Measurements from ENCODE around the gene FGD6.
"Not testable (repeated sequence)": the region's sequence is repeated elsewhere in the genome, so short reads cannot be mapped to it uniquely, and the experiment has no call there.

The FGD6 gene

DNA sequence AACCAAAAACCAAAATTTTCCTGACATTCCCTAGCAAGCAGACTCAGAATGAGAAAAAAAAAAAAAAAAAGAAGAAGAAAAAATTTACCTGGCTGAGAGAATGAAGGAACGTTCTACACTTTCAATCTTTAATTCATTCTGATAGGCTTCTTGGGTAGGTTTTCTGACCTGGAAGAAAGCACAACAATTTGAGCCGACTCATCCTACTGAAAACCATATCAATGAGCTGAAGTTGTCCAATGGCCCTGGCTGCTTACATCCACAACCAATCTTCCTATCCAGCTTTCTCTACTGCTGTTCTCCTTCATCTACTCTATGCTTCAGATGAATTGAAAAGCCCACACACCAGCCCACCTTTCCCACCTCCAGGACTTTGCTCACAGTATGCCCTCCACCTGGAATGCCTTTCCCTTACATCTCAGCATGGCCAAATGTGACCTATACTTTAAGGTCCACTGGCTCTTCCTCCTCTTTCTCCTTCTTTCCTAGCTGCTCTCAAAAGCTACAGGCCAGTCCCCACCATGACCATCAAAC, 112.3 kb downstream of the FGD6 start:
- peak overlapping the region in 1 of 21 experiments; percentile 46 for H3K27ac ChIP-seq
- no peak overlapping the region for H3K4me3 ChIP-seq

DNA sequence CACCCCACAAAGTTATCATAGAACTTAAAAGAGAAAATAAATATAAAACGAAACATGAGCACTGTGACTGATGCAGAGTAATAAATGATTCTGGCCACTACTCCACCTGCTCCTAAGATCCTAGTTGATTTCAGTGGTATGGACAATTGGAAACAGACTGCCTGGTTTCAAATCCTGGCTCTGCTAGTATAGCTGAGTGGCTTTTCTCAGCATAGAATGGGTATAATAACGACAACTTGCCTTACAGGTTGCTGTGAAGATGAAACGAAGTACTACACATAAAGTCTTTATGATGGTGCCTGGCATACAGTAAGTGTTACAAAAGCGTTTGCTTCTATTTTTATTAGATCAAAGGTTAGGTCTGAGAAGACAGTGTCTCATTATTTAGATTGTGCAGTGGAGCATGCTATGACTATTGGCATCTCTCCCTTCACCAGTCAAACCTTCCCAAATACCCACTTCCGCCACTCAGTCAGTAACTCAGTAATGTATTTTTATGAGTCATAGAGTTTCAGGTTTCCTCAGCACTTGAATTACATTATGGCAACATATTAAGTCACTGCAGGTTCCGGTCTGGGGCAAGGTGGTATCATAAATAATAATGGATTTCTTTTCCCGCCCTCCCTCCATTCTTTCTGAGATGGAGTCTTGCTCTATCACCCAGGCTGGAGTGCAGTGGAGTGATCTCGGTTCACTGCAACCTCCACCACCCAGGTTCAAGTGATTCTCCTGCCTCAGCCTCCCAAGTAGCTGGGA, 114.2 kb downstream of the FGD6 start:
- peak overlapping the region in 3 of 21 experiments; percentile 16 to 70 (median 57) for H3K27ac ChIP-seq

DNA sequence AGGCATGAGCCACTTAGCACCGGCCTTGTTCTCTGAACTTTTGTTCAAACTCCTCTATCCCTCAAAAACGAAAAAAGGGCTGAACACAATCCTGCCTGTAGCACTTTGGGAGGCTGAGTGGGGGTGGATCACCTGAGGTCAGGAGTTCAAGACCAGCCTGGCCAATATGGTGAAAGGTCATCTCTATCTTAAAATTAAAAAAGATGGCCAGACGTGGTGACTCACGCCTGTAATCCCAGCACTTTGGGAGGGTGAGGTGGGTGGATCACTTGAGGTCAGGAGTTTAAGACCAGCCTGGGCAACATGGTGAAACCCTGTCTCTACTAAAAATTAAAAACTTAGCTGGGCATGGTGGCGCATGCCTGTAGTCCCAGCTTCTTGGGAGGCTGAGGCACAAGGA, 115.3 kb downstream of the FGD6 start:
- H3K27ac ChIP-seq = peak overlapping the region in 1 of 21 experiments; percentile 70
- not testable (repeated sequence) for H3K4me3 ChIP-seq

More for the DNA sequence above, 114.2 kb downstream of the FGD6 start:
- no peak overlapping the region for H3K4me3 ChIP-seq

DNA sequence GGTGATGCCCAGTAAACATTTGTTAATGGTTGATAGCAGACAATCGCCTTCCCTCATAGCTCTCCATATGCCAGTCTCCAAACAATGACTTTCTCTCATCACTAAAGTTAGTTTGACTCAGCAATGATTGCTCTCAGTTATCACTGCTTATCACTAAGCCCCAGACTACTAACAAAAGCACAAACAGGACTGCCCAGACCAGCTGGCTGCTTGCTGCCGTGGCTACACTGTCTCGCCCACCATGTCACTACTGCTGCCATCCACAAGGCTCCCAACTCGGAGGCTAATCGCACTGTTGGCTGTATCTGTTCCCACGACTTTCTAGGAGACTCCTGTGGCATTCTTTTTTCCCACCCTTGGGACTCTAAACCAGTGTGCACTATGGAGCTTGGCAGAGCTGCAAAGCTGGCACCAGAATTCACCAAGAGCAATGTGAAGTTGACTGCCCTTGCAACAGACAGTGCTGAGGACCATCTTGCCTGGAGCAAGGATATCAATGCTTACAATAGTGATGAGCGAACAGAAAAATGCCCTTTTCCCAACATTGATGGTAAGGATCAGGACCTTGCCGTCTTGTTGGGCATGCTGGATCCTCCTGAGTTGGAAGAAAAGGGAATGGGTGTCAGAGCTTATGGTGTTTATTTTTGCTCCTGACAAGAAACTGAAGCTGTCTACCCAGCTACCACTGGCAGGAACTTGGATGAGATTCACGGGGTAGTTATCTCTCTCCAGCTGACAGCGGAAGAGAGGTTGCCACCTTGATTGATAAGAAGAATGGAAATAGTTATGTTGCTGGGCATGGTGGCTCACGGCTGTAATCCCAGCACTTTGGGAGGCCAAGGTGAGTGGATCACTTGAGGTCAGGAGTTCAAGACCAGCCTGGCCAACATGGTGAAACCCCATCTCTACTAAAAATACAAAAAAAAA, 116.7 kb downstream of the FGD6 start:
- Histone ChIP-seq H3K4me3 (no peak overlapping the region), H3K27ac (no peak overlapping the region)

DNA sequence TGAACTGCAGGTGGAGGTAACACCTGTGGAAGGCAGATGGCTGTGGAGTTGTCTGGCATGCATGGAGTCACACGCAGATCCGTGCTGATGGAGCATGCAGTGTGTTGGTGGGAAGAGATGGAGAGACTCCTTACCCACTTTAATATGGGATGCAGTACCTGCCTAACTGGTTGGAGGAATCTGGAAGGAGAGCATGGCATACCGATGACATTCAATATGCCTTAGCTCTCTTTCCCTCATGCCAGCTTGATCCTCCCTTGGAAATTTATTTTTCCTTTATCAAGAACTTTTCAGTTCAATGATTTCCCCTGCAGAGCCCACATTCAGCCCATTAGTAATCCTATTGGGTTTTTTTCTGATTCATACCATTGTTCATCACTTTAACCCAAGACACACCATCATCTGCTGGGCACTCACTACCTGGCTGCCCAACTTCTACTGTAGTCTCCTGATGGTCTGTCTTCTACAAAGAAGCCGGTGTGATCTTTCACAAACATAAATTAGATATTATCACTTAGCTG, 117.9 kb downstream of the FGD6 start:
- Histone ChIP-seq H3K4me3 (no peak overlapping the region), H3K27ac (no peak overlapping the region)

DNA sequence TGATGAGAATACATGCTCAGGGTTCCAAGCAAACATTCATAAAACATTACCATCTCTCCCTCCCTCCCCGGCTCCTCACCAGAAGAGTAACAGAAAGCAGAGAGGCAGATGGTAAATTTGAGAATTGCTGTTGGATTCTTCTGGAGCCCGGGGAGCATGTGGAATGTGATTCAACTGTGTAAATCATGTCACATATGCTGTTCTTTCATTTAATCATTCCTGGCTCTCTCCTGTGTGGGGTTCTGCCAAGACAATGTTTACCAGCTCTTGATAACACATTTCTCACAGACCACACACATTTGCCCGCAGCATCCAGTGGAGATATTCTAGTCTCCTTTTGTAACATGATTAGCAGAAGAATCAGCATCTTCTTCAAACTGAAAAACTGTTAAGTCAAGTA, 120.4 kb downstream of the FGD6 start:
- Histone ChIP-seq H3K27ac (peak overlapping the region in 1 of 21 experiments; percentile 17), H3K4me3 (no peak overlapping the region)

DNA sequence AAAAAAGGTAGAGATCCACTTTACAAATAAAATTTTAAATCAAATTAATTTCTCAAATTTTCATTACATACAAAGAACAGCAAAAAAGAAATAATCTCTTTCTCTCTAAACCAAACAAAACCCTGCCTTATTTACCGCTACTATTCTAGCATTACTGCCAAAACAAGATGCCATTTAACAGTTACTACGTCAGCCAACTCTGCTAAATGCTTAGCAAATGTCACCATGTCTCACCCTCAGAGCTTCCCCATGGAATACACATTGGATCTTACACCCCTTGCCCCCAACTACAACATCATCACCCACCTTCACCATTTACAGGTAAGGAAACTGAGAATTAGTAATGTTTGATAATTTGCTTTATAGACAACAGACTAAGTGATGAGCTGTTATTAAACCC, 120.9 kb downstream of the FGD6 start:
- Histone ChIP-seq H3K27ac (no peak overlapping the region), H3K4me3 (no peak overlapping the region)

DNA sequence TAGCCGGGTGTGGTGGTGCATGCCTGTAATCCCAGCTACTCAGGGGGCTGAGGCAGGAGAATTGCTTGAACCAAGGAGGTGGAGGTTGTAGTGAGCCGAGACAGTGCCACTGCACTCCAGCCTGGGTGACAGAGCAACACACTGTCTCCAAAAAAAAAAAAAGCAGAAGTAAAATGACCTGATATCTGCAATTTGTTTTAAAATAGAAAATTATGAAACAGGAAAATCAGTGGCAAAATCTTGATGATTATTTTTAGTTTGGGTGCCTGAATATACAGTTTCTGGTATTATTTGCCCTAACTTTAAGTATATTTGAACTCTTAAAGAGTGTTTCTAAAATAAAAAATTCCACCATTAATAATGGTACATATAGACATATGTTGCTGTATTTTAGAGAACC, 121.4 kb downstream of the FGD6 start:
- not testable (repeated sequence) for H3K27ac ChIP-seq, H3K4me3 ChIP-seq

DNA sequence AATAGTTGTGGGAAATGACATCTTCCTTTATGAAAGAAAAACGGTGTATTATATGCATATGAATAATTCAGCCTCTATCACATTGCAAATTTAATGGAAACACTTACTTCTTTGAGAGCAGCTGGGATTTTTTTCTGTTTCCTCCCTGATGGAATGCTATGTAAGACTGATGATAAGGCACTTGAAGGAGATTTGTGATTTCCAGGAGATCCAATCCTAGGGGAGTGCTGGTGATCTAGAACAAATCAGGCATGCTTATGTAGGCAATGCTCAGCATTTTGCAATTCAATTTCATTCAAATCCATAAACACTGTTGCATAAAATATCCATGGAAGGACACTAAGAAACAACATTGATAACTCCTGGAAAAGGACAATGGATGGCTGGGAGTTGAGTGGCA, 127.8 kb downstream of the FGD6 start:
- H3K27ac ChIP-seq = no peak overlapping the region

DNA sequence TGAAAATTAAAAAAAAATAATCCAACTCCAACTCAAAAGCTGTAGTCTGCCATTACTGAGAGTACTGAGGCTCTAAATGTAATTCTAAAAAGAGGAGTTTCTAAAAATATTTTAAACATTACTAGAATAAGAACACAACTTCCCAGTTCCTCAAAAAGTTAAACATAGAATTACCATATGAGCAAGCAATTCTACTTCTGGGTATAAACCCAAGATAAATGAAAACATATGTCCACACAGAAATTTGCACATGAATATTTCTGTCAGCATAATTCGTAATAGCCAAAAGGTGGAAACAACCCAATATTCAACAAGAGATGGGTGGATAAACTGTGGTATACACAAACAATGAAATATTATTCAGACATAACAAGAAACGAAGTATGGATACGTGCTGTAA, 128.9 kb downstream of the FGD6 start:
- Histone ChIP-seq H3K27ac (peak overlapping the region in 2 of 21 experiments; percentile 9 to 17), H3K4me3 (no peak overlapping the region)

More for the DNA sequence above, 127.8 kb downstream of the FGD6 start:
- H3K4me3 ChIP-seq = no peak overlapping the region

DNA sequence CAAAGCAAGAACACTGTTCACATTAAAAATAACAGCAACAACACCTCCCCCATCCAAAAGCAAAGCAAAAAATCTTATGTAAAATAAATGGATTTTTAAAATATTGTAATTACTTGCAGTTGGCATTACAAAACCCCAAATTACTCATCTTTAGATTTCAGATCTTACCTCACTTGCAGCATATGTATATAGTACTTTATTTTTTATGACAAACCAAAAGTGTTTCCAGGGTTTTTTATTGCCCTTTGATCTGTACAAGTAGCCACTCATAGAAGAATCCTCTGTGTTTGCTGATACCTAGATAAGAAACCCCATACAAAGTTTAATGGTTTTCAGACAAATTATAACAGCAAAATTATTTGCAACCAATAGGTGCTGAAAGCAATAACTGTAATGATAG, 131.7 kb downstream of the FGD6 start:
- Histone ChIP-seq H3K4me3 (no peak overlapping the region), H3K27ac (no peak overlapping the region)

DNA sequence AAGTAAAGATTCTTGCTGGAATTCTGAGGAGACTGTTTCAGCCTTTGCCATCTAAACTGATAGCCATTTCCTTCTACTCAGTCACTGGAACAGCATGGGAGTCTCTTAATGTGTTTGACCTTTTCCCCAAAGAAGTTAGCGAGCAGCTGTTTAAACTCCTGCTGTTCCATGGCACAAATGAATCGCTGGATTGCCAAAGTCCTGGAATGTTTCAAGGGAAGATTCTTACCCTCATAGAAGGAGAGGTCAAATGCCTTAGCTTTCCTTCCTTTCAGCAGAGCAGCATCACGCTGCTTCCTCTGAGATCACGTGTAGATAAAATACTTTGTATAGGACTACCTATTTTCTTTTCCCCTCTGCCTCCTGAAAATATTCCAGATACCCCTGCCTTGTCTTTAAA, 133.3 kb downstream of the FGD6 start:
- Histone ChIP-seq H3K4me3 (no peak overlapping the region), H3K27ac (peak overlapping the region in 1 of 21 experiments; percentile 54)

DNA sequence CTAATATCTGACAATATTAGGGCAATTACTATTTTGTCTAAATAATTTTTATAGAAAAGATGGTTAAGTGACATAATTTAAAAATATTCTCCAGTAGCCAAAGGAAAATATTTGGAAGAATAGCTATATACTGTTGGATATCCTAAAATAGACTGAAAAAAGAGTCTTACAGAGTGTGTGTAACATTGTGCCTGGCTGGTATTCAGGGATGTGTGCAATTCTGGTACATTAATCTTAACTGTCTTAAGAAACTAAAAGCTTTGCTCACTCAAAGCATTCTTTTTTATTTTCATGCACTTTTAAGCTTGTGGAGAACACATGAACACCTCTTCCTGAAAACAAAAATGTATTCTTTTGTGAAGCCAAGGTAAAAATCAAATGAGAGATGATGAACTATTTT, 133.8 kb downstream of the FGD6 start:
- H3K4me3 ChIP-seq = no peak overlapping the region
- H3K27ac ChIP-seq = no peak overlapping the region

DNA sequence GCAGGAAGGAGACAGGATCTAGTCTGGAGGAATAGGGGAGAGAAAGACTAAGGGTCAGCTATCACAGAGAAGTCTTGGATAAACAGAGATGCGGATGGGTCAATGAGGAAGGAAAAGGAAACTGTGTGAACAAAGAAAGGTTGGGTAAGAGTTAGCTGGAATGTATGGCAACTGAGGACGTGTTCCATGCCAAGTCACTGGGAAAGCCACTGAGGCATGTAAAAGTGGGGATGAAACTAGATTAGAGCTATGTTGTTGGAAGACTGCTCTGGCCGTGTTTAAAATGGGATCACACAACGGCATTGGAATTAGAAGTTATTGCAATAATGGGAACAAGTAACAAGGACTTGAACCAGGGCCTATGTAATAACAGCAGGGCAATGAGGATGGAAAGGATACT, 139.9 kb downstream of the FGD6 start:
- no peak overlapping the region for H3K4me3 ChIP-seq
- H3K27ac ChIP-seq = no peak overlapping the region

DNA sequence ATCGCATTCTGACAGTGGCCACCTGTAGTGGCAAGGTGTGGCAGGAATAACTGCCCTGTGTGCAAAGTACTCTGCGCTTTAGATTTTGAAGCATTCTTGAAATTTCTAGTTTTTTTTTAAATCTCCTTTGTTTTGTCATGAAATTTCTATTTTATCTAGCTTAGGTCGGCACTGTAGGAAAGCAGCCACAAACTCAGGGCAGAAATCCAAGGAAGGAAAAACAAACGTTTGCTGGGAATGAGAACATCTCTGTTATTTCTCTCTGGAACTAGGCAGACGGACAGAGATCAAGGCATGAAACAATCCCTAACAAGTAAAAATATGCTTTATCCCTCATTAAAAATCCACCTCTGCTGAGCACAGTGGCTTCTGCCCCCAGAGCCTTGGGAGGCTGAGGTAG, 142.5 kb downstream of the FGD6 start:
- H3K4me3 ChIP-seq = no peak overlapping the region
- H3K27ac ChIP-seq = no peak overlapping the region

DNA sequence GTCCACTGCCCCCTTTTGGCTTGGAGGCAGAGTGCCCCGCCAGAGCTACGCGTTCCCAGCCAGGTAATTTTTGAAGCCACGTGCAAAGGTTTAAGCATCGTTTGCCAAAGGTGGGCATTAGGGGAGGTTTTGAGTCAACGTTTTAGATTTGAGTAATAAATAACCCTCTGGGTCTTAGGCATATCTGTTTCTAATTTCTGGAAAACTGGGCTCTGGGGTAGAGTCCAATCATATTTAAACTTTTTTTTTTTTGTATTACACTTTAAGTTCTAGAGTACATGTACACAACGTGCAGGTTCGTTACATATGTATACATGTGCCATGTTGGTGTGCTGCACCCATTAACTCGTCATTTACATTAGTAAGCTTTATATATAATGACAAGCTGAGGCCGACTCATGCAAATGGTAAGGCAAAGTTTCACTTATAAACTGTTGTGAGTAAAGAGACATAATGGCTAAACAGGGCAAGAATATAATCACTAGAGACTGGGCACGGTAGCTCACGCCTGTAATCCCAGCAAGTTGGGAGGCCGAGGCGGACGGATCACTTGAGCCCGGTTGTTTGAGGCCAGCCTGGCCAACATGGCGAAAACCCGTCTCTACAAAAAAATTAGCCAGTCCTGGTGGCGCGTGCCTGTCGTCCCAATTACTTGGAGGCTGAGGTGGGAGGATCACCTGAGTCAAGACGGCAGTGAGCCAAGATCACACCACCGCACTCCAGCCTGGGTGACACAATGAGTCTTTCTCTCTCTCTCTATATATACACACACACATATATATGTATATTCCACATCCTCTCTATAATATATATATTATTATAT, 143.4 kb downstream of the FGD6 start:
- Histone ChIP-seq H3K27ac (peak overlapping the region in 6 of 21 experiments; percentile 77 to 89 (median 84)), H3K4me3 (peak overlapping the region; percentile 85 to 100 (median 99))

DNA sequence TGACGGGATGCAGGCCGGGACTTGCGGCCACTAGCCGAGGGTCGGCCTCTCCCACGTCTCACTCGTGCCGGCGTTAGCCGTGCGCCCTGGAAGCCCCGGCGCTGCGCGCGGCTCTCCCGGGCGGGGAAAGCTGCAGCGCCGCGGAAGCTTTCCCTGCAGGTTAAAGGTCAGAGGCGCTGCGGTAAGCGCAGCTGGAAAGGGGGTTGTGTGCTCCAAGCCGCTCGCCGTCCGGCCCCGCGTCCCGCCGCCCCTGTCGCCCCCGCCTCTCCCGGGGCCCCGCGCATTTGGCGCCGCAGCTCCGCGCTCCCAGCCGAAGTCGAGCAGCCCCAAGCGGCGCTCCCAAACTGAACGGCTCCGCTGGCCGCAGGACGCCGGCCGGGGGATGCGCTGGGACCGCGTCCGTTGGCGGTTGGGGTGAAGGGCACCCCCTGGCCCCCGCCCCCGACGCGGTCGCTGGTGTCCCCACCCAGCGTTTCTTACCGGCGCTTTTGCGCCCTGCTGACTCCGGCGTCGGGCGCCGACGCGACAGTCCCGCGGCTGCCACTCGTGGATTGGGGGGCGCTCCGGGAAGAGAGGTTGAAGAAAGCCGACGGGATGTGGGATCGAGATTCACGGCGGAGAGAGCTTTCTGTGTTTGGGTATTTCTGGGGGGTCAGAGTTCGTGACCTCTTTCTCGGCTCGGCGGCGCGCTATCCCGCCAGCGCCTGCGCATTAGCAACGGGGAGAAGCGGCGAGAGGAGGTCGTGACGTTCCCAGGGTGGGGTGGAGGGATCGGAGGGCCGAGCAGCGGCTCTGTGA, 144.2 kb downstream of the FGD6 start, which contains the start of gene NR2C1:
NR2C1 (minus strand) TSS at position 719 of the 798 bp plus-strand sequence. CDS start 6,234 bp downstream, outside the sequence.
- H3K27ac ChIP-seq = peak within 1 kb of the TSS; percentile 40 to 92 (median 86)
- H3K4me3 ChIP-seq = peak within 1 kb of the TSS; percentile 85 to 100 (median 99)

DNA sequence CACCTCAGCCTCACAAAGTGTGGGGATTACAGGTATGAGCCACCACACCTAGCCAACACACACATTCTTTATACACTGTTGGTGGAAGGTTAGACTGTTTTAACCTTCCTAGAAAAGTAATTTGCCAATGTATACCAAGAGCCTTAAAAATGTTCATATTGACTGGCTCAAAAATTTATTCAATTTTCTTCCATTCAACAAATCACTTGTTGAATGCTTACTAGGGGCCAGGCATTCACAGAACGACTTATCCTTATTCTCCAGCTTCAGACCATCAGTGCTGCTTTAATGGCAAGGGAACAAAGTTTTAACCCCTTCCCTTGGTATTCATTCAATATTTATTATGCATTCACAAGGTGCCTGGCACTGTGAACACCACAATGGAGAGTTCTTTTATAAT, 146.9 kb downstream of the FGD6 start:
- H3K4me3 ChIP-seq = no peak overlapping the region
- no peak overlapping the region for H3K27ac ChIP-seq

All from skin epidermis (tissue), 12 donors.